ENCODE results near the gene LYSET. TPM values are rescaled to one million over a fixed set of nuclear protein-coding genes. Genes with fewer than 3 reads are reported as not detected.
"Not testable (repeated sequence)": the region's sequence is repeated elsewhere in the genome, so short reads cannot be mapped to it uniquely, and the experiment has no call there.

The LYSET gene
- total RNA-seq, 2 experiments from 2014 or later = 9.9 to 10.2 TPM

DNA sequence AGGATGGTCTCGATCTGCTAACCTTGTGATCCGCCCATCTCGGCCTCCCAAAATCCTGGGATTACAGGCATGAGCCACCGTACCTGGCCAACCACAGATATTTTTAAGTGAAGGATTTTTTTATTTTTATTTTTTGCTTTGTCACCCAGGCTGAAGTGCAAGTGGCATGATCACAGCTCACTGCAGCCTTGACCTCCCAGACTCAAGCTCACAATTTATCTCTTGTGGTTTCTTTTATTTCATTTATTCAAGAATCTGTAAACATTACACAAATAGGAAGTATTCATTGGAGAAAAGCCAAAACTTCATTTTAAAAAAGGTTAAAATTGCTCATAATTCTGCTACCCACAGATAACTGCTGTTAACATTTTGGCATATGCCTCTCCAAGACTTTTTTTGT is 13.7 kb upstream of the LYSET start:
- Mint-ChIP-seq H3K27me3 (no peaks in the 10 kb centered on the region), H3K4me1 (no peaks in the 10 kb centered on the region), H3K4me3 (no peak overlapping the region), H3K36me3 (ENCODE audit: low read depth) (no peaks in the 10 kb centered on the region), H3K27ac (no peak overlapping the region), H3K9me3 (ENCODE audit: low read depth) (no peaks in the 10 kb centered on the region)
- CTCF ChIA-PET = interaction anchor here (0.6 kb wide), 1 partner anchor 58 kb away, joined by 3 read pairs; no protein-coding TSS in a partner anchor
- POLR2A ChIA-PET = interaction anchor here (0.6 kb wide), 1 partner anchor 95 kb away, joined by 5 read pairs; no protein-coding TSS in a partner anchor
- no peak for DNase-seq
- intact Hi-C loops (cut with DNase I, micrococcal nuclease) = no loop called here
- no peak for ATAC-seq

- CTCF ChIA-PET = interaction anchor here (0.6 to 0.9 kb wide), 3 partner anchors 10 to 60 kb away, joined by 3 read pairs; no protein-coding TSS in a partner anchor
- no peaks in the 10 kb centered on the region for H3K27me3 Mint-ChIP-seq
- no peaks in the 10 kb centered on the region for H3K36me3 Mint-ChIP-seq (ENCODE audit: low read depth)
- POLR2A ChIA-PET = no interaction called here
- H3K9me3 Mint-ChIP-seq (ENCODE audit: low read depth) = no peaks in the 10 kb centered on the region
- no peak overlapping the region for H3K4me3 Mint-ChIP-seq
- intact Hi-C loops (cut with DNase I, micrococcal nuclease) = no loop called here
- H3K4me1 Mint-ChIP-seq = no peaks in the 10 kb centered on the region
- no peak overlapping the region for H3K27ac Mint-ChIP-seq
- DNase-seq = no peak
- ATAC-seq = peak; percentile 30
Measured at GRCh38 chr14:93173943-93174395, 11.1 kb upstream of the LYSET start.

GRCh38 chr14:93174731-93175130 is 10.4 kb upstream of the LYSET start:
- intact Hi-C loops (cut with DNase I, micrococcal nuclease); DNase-seq; CTCF ChIA-PET; H3K27me3 Mint-ChIP-seq; H3K9me3 Mint-ChIP-seq (ENCODE audit: low read depth); ATAC-seq; H3K27ac Mint-ChIP-seq; H3K4me1 Mint-ChIP-seq; H3K36me3 Mint-ChIP-seq (ENCODE audit: low read depth); H3K4me3 Mint-ChIP-seq; POLR2A ChIA-PET: not testable (repeated sequence)

- no peak overlapping the region for H3K27ac Mint-ChIP-seq
- H3K4me3 Mint-ChIP-seq = no peak overlapping the region
- H3K4me1 Mint-ChIP-seq = no peaks in the 10 kb centered on the region
- no peaks in the 10 kb centered on the region for H3K36me3 Mint-ChIP-seq (ENCODE audit: low read depth)
- ChIA-PET CTCF (interaction anchor here (0.6 to 1.1 kb wide), 4 partner anchors 10 to 220 kb away, joined by 3 read pairs; partner anchors contain the start of genes LYSET and MOAP1), POLR2A (no interaction called here)
- ATAC-seq = no peak
- H3K9me3 Mint-ChIP-seq (ENCODE audit: low read depth) = no peaks in the 10 kb centered on the region
- no peaks in the 10 kb centered on the region for H3K27me3 Mint-ChIP-seq
- intact Hi-C loops (cut with DNase I, micrococcal nuclease) = no loop called here
- no peak for DNase-seq
Measured at GRCh38 chr14:93175492-93175891, 9.6 kb upstream of the LYSET start.

DNA sequence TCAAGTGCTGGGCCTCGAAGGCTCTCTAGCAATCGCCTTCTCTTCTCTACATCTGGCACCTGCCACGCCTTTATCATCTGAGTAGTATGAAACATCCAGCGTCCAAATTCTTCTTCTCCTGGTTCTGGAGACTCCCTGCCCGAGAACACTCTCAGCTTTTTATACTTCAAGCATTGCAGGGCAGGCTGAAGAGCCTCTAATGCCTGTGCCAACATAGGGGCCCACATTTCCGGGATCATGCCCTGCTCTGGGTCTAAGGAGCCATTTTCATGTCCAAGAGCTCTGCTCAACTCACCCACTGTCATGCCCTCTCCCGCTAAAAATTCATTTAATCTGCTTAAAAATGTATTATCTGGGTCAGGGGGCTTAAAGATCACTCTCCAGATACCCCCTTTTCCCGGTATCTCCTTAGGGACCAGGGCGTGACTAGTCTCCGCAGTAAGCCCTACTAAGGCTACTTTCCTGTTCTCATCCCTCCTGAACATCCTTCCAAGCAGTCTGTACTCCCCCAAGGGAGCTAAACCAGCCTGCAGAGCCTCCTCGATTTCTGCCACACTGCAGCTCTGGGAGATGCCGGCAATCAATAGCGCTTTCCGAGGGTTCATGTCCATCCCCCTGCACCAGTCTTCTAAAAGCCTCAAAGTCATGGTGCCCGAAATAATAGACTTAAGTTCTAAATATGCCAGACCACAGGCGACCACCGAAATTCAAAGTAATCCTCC is 1.4 kb upstream of the LYSET start:
- ChIA-PET POLR2A (interaction anchor here (1.9 kb wide), 1 partner anchor 23 kb away, joined by 18 read pairs; the partner anchor contains the start of genes GON7 and UBR7), CTCF (interaction anchor here (0.6 to 3.5 kb wide), 5 partner anchors 10 to 1316 kb away, joined by 3 to 19 read pairs (median 4); partner anchors contain the start of genes GON7, ITPK1 and UBR7)
- Mint-ChIP-seq H3K27me3 (no peaks in the 10 kb centered on the region), H3K4me1 (peaks cover 36% of the 10 kb centered on the region), H3K27ac (peak overlapping the region; percentile 93), H3K36me3 (ENCODE audit: low read depth) (peaks cover 26% of the 10 kb centered on the region), H3K4me3 (peak overlapping the region; percentile 91), H3K9me3 (ENCODE audit: low read depth) (no peaks in the 10 kb centered on the region)
- DNase-seq = no peak
- no peak for ATAC-seq
- intact Hi-C loops (cut with DNase I, micrococcal nuclease) = loop anchor here (1.0 to 10.0 kb wide), 9 partner anchors 68 to 1077 kb away; partner anchors contain the start of genes BTBD7 (in 2 of the 2), ASB2 (in 1 of the 2), ATXN3 (in 1 of the 2) and DDX24 (in 1 of the 2)

DNA sequence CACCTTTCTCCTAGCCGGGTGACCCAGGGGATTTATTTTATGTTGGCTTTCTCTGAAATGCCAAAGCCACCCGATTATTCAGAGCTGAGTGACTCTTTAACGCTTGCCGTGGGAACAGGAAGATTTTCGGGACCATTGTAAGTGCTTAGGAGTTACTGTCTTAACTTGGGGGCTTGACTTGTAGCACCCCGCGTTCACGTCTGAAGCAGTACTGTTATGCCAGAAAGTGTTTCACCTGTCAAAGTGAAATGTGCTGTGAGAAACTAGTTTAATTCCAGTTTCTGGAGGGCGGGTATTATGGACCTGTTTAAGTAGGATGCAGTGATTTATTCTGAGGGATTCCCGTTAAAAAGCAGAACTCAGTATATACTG is 218 bp downstream of the LYSET start:
- Mint-ChIP-seq H3K4me1 (peaks cover 40% of the 10 kb centered on the region), H3K36me3 (ENCODE audit: low read depth) (peaks cover 30% of the 10 kb centered on the region), H3K9me3 (ENCODE audit: low read depth) (no peaks in the 10 kb centered on the region), H3K27ac (peak overlapping the region; percentile 93), H3K27me3 (no peaks in the 10 kb centered on the region), H3K4me3 (peak overlapping the region; percentile 91)
- ChIA-PET POLR2A (interaction anchor here (0.9 to 1.9 kb wide), 5 partner anchors 10 to 72 kb away, joined by 3 to 18 read pairs (median 4); partner anchors contain the start of genes GON7, ITPK1 and UBR7), CTCF (interaction anchor here (0.6 to 3.5 kb wide), 8 partner anchors 9 to 377 kb away, joined by 3 to 19 read pairs (median 4); partner anchors contain the start of genes GON7, ITPK1 and UBR7)
- peak; percentile 0 for ATAC-seq
- no peak for DNase-seq
- intact Hi-C loops (cut with DNase I, micrococcal nuclease) = loop anchor here (1.0 to 10.0 kb wide), 5 partner anchors 22 to 1079 kb away; partner anchors contain the start of genes GON7 (in 2 of the 2), UBR7 (in 2 of the 2), ASB2 (in 1 of the 2) and ATXN3 (in 1 of the 2)

DNA sequence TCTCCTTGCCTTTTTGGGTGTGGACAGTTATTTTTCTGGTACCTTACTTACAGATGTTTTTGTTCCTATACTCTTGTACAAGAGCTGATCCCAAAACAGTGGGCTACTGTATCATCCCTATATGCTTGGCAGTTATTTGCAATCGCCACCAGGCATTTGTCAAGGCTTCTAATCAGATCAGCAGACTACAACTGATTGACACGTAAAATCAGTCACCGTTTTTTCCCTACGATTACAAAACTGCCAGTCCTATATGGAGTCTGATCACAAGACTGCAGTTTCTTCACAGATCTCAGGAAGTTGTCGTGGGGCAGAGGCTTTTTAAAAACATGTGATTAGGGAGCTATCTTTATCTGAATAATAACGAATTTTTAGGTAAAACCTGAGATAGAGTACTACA is 1.3 kb downstream of the LYSET start:
- Mint-ChIP-seq H3K36me3 (ENCODE audit: low read depth) (peaks cover 30% of the 10 kb centered on the region), H3K4me1 (peaks cover 40% of the 10 kb centered on the region), H3K9me3 (ENCODE audit: low read depth) (no peaks in the 10 kb centered on the region), H3K4me3 (peak overlapping the region; percentile 91), H3K27me3 (no peaks in the 10 kb centered on the region), H3K27ac (no peak overlapping the region)
- CTCF ChIA-PET = interaction anchor here (0.6 to 1.5 kb wide), 3 partner anchors 19 to 85 kb away, joined by 3 to 4 read pairs (median 4); no protein-coding TSS in a partner anchor
- POLR2A ChIA-PET = interaction anchor here (0.6 kb wide), 1 partner anchor 1231 kb away, joined by 8 read pairs; no protein-coding TSS in a partner anchor
- ATAC-seq (no peak), DNase-seq (no peak)
- intact Hi-C loops (cut with DNase I, micrococcal nuclease) = loop anchor here in 1 of 2 experiments (10.0 kb wide), 2 partner anchors 788 to 988 kb away; partner anchors contain the start of genes ASB2 and PPP4R4

- Mint-ChIP-seq H3K4me3 (peak overlapping the region; percentile 91), H3K9me3 (ENCODE audit: low read depth) (no peaks in the 10 kb centered on the region), H3K4me1 (peaks cover 36% of the 10 kb centered on the region), H3K36me3 (ENCODE audit: low read depth) (peaks cover 27% of the 10 kb centered on the region), H3K27ac (no peak overlapping the region), H3K27me3 (no peaks in the 10 kb centered on the region)
- no peak for ATAC-seq
- intact Hi-C loops (cut with DNase I, micrococcal nuclease) = loop anchor here in 1 of 2 experiments (10.0 kb wide), 2 partner anchors 788 to 988 kb away; partner anchors contain the start of genes ASB2 and PPP4R4
- ChIA-PET CTCF (interaction anchor here (0.6 to 1.5 kb wide), 5 partner anchors 8 to 85 kb away, joined by 3 to 4 read pairs (median 3); partner anchors contain the start of gene UBR7), POLR2A (interaction anchor here (0.6 kb wide), 1 partner anchor 1231 kb away, joined by 8 read pairs; no protein-coding TSS in a partner anchor)
- no peak for DNase-seq
Measured at GRCh38 chr14:93186956-93187355, 1.8 kb downstream of the LYSET start.

GRCh38 chr14:93195316-93195999 is 10.3 kb downstream of the LYSET start:
- ChIA-PET POLR2A (interaction anchor here (0.6 to 0.9 kb wide), 2 partner anchors 10 to 915 kb away, joined by 3 to 6 read pairs; partner anchors contain the start of genes IFI27, LYSET and MOAP1), CTCF (interaction anchor here (1.3 to 2.1 kb wide), 3 partner anchors 16 to 82 kb away, joined by 5 to 7 read pairs (median 5); no protein-coding TSS in a partner anchor)
- peaks cover 20% of the 10 kb centered on the region for H3K36me3 Mint-ChIP-seq (ENCODE audit: low read depth)
- no peak for ATAC-seq
- intact Hi-C loops (cut with DNase I, micrococcal nuclease) = no loop called here
- H3K9me3 Mint-ChIP-seq (ENCODE audit: low read depth) = no peaks in the 10 kb centered on the region
- no peaks in the 10 kb centered on the region for H3K27me3 Mint-ChIP-seq
- DNase-seq = no peak
- H3K4me3 Mint-ChIP-seq = no peak overlapping the region
- no peak overlapping the region for H3K27ac Mint-ChIP-seq
- no peaks in the 10 kb centered on the region for H3K4me1 Mint-ChIP-seq

DNA sequence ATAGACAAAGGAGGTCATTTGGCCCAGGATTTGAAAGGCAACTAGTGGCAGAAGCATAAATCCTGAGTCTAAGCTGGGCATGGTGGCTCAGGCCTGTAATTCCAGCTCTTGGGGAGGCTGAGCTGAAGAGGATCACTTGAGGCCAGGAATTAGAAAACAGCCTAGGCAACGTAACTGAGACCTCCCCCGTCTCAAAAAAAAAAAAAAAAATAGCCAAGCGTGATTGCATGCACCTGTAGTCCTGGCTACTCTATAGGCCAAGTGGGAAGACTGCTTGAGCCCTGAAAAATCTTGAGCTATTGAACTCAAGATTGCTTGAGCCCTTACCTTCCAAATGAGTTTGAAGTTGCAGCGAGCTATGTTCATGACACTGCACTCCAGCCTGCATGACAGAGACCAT is 13.9 kb downstream of the LYSET start:
- peaks cover 2% of the 10 kb centered on the region for H3K4me1 Mint-ChIP-seq
- POLR2A ChIA-PET = no interaction called here

GRCh38 chr14:93200553-93200952 is 15.4 kb downstream of the LYSET start:
- Mint-ChIP-seq H3K4me3 (no peak overlapping the region), H3K4me1 (peaks cover 15% of the 10 kb centered on the region), H3K27ac (no peak overlapping the region), H3K27me3 (no peaks in the 10 kb centered on the region), H3K9me3 (ENCODE audit: low read depth) (no peaks in the 10 kb centered on the region), H3K36me3 (ENCODE audit: low read depth) (peaks cover 23% of the 10 kb centered on the region)
- DNase-seq (no peak), ATAC-seq (no peak)
- POLR2A ChIA-PET = no interaction called here
- CTCF ChIA-PET = no interaction called here
- intact Hi-C loops (cut with DNase I, micrococcal nuclease) = no loop called here

More for the DNA sequence above, 13.9 kb downstream of the LYSET start:
- DNase-seq (no peak), ATAC-seq (no peak)
- H3K9me3 Mint-ChIP-seq (ENCODE audit: low read depth) = no peaks in the 10 kb centered on the region
- no peak overlapping the region for H3K27ac Mint-ChIP-seq
- CTCF ChIA-PET = interaction anchor here (0.6 to 0.7 kb wide), 2 partner anchors 122 to 1859 kb away, joined by 3 read pairs; no protein-coding TSS in a partner anchor
- peaks cover 20% of the 10 kb centered on the region for H3K36me3 Mint-ChIP-seq (ENCODE audit: low read depth)
- intact Hi-C loops (cut with DNase I, micrococcal nuclease) = no loop called here
- no peak overlapping the region for H3K4me3 Mint-ChIP-seq
- no peaks in the 10 kb centered on the region for H3K27me3 Mint-ChIP-seq
